ENCODE data around the gene CTSA.

CTSA gene

DNA sequence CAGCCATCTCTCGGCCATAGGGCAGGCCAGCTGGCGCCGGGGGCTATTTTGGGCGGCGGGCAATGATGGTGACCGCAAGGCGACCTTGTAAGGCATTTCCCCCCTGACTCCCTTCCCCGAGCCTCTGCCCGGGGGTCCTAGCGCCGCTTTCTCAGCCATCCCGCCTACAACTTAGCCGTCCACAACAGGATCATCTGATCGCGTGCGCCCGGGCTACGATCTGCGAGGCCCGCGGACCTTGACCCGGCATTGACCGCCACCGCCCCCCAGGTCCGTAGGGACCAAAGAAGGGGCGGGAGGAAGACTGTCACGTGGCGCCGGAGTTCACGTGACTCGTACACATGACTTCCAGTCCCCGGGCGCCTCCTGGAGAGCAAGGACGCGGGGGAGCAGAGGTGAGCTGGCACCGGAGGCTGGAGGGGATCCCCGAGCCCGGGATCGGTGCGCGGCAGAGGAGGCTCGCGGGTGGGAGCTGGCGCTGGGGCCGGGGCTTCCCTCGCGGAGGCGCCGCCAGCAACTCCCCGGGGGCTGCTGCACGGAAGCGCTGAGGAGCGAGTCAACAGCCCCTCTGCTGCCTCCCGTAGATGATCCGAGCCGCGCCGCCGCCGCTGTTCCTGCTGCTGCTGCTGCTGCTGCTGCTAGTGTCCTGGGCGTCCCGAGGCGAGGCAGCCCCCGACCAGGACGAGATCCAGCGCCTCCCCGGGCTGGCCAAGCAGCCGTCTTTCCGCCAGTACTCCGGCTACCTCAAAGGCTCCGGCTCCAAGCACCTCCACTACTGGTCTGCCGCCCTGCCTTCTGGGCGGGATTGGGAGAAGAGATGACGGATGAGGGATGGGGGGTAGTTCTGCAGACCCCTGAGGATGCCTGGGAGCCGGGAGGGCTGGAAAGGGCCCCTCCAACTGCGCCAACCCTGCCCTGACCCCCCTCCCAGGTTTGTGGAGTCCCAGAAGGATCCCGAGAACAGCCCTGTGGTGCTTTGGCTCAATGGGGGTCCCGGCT lies at the start of gene CTSA, which contains the start of gene NEURL2:
Gene CTSA (plus strand): TSS at position 351 of the 999 bp plus-strand sequence. CDS start 234 bp downstream, at position 585.
Gene NEURL2 (minus strand): TSS at position 224 of the 999 bp plus-strand sequence. CDS start 217 bp downstream, at position 7.
- DNase-seq (ENCODE audit: low spot score), result peak; percentile 89

DNA sequence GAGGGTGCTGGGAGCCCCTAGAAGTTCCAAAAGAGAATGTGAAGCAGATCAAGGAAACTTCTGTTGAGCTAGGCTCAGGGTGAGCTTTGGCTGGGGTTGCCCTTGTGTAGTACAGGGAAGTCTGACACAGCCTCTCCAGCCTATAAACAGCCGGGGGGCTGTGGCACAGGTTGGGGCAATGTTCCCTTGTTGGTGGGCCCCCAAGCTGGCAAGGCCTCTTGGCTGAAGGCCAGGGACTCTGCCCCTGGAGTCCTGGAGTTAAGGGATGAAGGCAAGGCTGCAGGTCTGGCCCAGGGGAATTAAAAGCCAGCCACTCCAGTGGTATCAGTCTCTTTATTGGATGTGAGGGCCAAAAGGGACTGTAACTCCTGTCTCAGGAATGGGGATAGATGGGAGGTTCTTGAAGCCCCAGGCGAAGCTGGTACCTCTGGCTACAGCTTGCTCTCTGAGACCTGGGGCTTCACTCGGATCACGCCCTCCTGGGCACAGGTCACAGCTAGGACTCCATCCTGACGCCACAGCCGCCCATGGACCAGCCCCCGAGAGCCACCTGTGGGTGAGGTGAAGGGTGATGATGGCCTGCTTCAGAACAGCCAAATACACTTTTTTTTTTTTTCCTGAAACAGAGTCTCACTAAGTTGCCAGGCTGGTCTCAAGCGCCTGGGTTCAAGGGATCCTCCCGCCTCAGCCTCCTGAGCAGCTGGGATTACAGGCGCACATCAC lies 49.6 kb upstream of the CTSA start:
- no peak for DNase-seq (ENCODE audit: low spot score)

GRCh38 chr20:45842169-45842812 lies 48.8 kb upstream of the CTSA start:
- no peak for DNase-seq (ENCODE audit: low spot score)

DNA sequence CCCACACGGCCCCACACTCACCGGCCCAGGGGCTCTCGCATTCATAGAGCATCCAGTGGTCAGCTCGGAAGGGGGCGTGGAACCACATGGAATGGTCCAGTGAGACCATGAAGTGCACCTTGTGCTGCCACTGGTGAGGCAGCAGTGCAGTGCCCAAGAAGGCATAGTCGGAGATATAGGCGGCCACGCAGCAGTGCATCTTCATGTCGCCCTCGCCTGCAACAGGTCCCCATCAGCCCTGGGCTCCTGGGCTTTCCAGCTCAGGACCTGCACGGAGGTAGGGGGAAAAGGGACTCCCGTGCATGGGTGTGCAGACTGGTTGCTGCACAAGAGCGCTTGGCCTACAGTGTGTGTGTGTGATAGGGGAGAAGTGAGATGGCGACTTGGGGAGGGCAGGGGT lies 47.6 kb upstream of the CTSA start:
- DNase-seq (ENCODE audit: low spot score), result no peak

- no peak for DNase-seq (ENCODE audit: low spot score)
Measured at GRCh38 chr20:45845452-45845851, 45.7 kb upstream of the CTSA start.

- no peak for DNase-seq (ENCODE audit: low spot score)
Measured at GRCh38 chr20:45848421-45848820, 42.7 kb upstream of the CTSA start.

DNA sequence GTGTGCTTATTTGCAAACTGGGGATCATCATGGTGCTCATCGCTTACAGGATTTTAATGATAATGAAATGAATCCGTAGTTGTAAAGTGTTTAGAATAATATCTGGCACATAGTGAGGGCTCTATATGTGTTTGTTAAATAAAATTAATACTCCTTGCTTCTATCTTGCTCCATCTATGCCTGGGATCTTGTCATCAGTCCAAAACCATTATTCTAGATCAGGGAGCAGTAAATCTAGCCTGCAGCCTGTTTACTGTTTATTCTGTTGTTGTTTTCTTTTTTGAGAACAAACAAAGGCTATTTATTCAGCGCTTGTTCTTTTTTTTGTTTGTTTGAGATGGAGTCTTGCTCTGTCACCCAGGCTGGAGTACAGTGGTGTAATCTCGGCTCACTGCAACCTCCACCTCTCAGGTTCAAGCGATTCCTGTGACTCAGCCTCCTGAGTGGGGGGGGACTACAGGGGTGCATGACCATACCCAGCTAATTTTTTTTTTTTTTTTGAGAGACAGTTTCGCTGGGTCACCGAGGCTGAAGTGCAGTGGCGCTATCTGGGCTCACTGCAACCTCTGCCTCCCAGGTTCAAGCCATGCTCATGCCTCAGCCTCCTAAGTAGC lies 42.1 kb upstream of the CTSA start:
- DNase-seq (ENCODE audit: low spot score), result no peak

DNA sequence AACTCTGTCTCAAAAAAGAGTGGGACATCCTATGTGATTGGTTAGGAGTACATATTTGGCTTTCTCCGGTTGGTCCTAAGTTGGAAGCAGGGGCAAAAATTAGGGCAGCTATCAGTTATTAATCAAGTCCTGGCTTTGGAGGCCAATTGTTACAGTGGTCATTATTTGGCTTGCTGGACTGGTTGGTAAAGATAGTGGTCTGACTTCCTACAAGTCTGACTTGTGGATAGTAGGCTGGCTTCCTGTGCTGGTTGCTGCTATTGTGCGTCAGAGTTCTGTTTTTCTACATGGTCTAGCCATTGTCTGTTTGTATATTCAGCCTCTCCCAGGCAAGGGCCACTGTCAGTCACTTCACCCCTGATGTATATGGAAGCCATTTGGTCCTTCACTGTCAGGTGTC lies 40.9 kb upstream of the CTSA start:
- DNase-seq (ENCODE audit: low spot score), result no peak

DNA sequence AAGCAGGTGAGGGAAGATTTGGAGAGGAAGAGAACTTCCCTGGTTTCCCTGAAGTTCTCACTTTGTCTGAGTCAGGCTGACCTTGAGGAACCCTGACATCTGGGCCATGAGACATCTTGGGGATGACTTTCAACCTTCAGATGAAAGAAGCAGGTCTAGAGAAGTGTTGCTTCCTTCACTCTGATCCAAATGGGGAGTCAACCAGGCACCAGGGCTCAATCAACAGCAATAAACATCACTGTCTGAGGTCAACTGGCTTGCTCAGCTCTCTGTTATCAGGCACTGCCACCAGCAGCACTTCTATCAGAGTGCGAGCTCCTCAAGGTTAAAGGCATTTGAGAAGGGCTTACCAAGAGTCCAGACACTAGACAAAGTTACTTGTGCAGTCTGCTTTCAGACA lies 40.2 kb upstream of the CTSA start:
- DNase-seq (ENCODE audit: low spot score), result no peak

GRCh38 chr20:45851501-45851900 lies 39.6 kb upstream of the CTSA start:
- no peak for DNase-seq (ENCODE audit: low spot score)

GRCh38 chr20:45852326-45852725 lies 38.8 kb upstream of the CTSA start:
- no peak for DNase-seq (ENCODE audit: low spot score)

DNA sequence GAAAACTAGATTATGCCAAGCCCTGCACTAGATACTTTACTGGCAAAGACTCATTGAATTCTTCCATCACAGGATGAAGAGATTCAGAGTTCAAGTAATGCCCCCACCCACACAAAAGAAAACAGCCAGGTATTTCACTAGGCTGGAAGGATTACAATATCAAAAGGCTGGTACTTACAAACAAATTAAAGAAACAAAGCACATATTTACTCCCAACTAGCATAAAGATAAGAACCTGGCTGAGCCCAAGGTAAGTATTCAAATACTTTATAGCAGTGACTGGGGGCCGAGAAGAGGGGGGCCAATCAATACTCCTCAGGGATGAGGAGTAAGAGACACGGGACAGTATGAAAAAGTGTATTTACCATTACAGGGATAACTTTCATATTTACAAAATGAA lies 37.7 kb upstream of the CTSA start:
- DNase-seq (ENCODE audit: low spot score), result no peak

DNA sequence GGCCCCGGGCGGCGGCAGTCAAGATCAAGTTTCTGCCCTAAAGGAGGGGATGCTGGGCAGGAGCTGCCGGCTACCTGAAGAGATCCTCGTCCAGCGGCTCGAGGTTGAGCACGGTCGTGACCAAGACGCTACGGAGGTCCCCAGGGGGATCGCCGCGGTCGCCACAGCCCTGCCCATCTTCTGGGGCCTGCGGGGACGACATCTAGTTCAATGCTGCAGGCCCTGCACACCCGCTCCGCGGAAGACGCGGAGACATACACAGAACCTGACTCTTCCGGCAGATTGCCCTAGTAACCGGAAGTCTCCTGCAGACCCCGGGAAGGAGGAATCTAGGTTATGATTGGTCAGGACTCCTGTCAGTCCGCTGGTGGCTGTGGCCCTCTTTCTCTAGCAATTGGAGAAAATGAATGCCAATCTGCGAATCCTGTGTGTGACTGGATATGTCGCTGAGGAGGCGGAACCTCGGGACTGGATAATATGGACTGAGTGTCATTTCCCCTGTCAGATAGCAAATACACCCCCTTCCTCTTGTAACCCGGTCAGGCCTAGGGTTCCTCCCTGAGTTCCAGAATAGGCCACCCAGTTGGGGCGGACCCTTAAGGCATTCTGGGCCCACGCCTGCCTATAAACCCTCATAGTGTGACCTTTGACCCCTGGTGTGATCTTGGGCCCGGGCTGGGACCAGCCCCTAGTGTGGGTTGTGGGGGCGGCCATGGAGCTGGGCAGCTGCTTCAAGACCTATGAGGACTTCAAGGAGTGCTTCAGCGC lies 33.8 kb upstream of the CTSA start, which contains the start of the genes ACOT8 and ZSWIM3:
Gene ACOT8 (minus strand): TSS at position 279 of the 768 bp plus-strand sequence. CDS start 77 bp downstream, at position 202.
Gene ZSWIM3 (plus strand): TSS at position 501 of the 768 bp plus-strand sequence. CDS start 212 bp downstream, at position 713.
- DNase-seq (ENCODE audit: low spot score), result peak; percentile 99

GRCh38 chr20:45857882-45858216 lies 33.3 kb upstream of the CTSA start:
- DNase-seq (ENCODE audit: low spot score), result no peak

- DNase-seq (ENCODE audit: low spot score), result no peak
Measured at GRCh38 chr20:45859916-45860315, 31.2 kb upstream of the CTSA start.

- DNase-seq (ENCODE audit: low spot score), result no peak
Measured at GRCh38 chr20:45860560-45861220, 30.4 kb upstream of the CTSA start.

DNA sequence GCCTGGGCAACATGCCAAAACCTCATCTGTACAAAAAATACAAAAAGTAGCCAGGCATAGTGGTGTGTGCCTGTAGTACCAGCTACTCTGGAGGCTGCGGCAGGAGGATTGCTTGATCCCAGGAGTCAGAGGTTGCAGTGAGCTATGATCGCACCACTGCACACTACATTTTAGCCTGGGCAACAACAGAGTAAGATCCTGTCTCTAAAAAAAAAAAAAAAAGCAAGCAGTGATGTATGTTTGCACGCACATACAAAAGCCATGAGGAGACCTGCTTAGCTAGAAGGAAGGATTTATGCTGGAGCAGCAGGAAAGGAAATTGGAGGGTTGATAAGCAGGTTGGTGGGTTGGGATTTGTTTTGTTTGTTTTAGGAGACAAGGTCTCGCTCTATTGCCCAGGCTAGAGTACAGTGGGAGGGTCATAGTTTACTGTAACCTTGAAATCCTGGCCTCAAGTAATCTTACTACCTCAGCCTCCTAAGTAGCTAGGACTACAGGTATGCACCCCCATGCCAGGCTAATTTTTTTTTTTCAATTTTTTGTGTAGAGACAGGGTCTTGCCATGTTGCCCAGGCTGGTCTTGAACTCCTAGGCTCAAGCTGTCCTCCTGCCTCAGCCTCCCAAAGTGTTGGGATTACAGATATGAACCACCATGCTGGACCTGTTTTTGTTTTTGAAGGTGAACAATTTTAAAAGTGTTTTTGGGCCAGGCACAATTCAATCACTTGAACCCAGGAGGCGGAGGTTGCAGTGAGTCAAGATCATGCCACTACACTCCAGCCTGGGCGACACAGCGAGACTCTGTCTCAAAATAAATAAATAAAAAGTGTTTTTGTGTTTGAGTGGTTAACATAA lies 29.7 kb upstream of the CTSA start:
- DNase-seq (ENCODE audit: low spot score), result no peak

DNA sequence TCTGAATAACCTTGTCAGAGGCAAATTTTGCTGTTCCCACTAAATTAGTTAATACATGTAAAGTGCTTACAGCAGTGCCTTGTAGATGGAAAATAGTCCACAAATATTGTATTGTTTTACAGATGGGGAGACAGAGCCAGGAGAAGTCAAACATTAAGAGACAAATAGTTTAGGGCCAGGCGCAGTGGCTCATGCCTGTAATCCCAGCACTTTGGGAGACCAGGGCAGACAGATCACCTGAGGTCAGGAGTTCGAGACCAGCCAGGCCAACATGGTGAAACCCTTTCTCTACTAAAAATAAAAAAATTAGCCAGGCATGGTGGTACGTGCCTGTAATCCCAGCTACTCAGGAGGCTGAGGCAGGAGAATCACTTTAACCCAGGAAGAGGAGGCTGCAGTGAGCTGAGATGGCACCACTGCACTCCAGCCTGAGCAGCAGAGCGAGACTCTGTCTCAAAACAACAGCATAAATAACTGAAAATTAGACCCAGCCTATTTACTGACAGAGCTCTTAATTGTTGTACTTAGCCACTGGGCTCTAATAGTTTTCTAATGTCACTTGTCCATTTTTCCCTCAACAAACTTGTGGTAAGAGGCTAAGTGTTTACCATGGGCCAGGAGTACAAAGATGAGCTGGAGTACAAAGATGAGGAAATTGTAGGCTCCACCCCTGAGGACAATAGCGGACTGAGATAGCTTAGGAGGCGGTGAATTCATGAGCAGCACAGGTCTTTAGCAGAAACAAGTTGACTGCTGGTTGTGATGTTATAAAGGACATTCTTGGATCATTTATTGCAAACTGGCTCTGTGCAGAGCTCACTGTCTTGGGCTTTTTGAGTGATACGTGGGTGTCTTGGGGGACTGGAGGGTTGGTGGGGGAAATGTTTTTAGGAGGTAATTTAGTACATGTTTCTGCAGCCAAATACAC lies 27.3 kb upstream of the CTSA start:
- no peak for DNase-seq (ENCODE audit: low spot score)

All from globus pallidus (tissue), 1 donor.